Measurements from ENCODE around the gene GIPC2. TPM values are rescaled to one million over a fixed set of nuclear protein-coding genes. Genes with fewer than 3 reads are reported as not detected.
"Not testable (repeated sequence)": the region's sequence is repeated elsewhere in the genome, so short reads cannot be mapped to it uniquely, and the experiment has no call there.

Gene GIPC2
- polyA plus RNA-seq, 2 of the 4 experiments (the other 2 are of a cell fraction): 0.06 TPM; not detected in 1

- Histone ChIP-seq H3K4me3 (no peak overlapping the region), H3K4me2 (no peak overlapping the region), H3K27ac (no peak overlapping the region), H3K9me3 (no peaks in the 10 kb centered on the region), H3K4me1 (no peaks in the 10 kb centered on the region)
- ATAC-seq (no peak; a peak in 1 of 6 replicates), DNase-seq (ENCODE audit: low read depth in 1 of 2, low spot score in 1 of 2) (no peak), FAIRE-seq (no peak)
- no peak for TF ChIP-seq REST (IDR thresholded peaks at IDR 0.05)
- no peak for TF ChIP-seq EHF (CRISPR knock-in tag; IDR thresholded peaks at IDR 0.05)
- no peak for TF ChIP-seq CHD4 (IDR thresholded peaks at IDR 0.05; ENCODE audit: borderline replicate concordance)
- no peak for TF ChIP-seq MAX (IDR thresholded peaks at IDR 0.05)
- no peak for TF ChIP-seq CTCF (IDR thresholded peaks at IDR 0.05)
- TF ChIP-seq HEYL (CRISPR knock-in tag; IDR thresholded peaks at IDR 0.05): no peak
- TF ChIP-seq KDM5A (IDR thresholded peaks at IDR 0.05): no peak
- no peak for TF ChIP-seq ZFP36 (IDR thresholded peaks at IDR 0.05; ENCODE audit: borderline replicate concordance, partially characterized antibody)
- TF ChIP-seq CHD2 (IDR thresholded peaks at IDR 0.05; ENCODE audit: low read length, partially characterized antibody): no peak
- TF ChIP-seq NR3C1 (IDR thresholded peaks at IDR 0.05): no peak
- TF ChIP-seq HOXB5 (CRISPR knock-in tag; IDR thresholded peaks at IDR 0.05): no peak
- ChIA-PET POLR2A (interaction anchor here (0.7 to 1.9 kb wide), 4 partner anchors 14 to 92 kb away, joined by 3 to 11 read pairs (median 4); partner anchors contain the start of genes DNAJB4 and FUBP1), CTCF (no interaction called here)
- 95% methylated on average over 1 of the region's 1 CpG for WGBS (ENCODE audit: missing lambda C conversion rate)
Observed at GRCh38 chr1:78019024-78019423, 26.7 kb upstream of the GIPC2 start.

- DNase-seq (ENCODE audit: low read depth in 1 of 2, low spot score in 1 of 2); H3K4me1 ChIP-seq; ATAC-seq; H3K27ac ChIP-seq; H3K4me3 ChIP-seq; H3K4me2 ChIP-seq; H3K9me3 ChIP-seq; FAIRE-seq: not testable (repeated sequence)
- WGBS (ENCODE audit: missing lambda C conversion rate): 79% methylated on average over 4 of the region's 4 CpGs
- POLR2A ChIA-PET: interaction anchor here (1.3 kb wide), 1 partner anchor 42 kb away, joined by 3 read pairs; the partner anchor contains the start of gene FUBP1
- CTCF ChIA-PET: interaction anchor here (0.6 kb wide), 1 partner anchor 79 kb away, joined by 6 read pairs; no protein-coding TSS in a partner anchor
Observed at GRCh38 chr1:78021134-78021533, 24.6 kb upstream of the GIPC2 start.

- CTCF ChIA-PET: no interaction called here
- WGBS (ENCODE audit: missing lambda C conversion rate): 79% methylated on average over 4 of the region's 4 CpGs
- POLR2A ChIA-PET: no interaction called here
Observed at GRCh38 chr1:78029793-78030192, 16.0 kb upstream of the GIPC2 start.

More at GRCh38 chr1:78029793-78030192, 16.0 kb upstream of the GIPC2 start:
- H3K9me3 ChIP-seq: no peaks in the 10 kb centered on the region
- no peak overlapping the region for H3K4me3 ChIP-seq
- no peak for FAIRE-seq
- DNase-seq (ENCODE audit: low read depth in 1 of 2, low spot score in 1 of 2): no peak
- no peak for TF ChIP-seq HES2 (IDR thresholded peaks at IDR 0.05)
- TF ChIP-seq CHD4 (IDR thresholded peaks at IDR 0.05; ENCODE audit: borderline replicate concordance): no peak
- TF ChIP-seq PBX3 (IDR thresholded peaks at IDR 0.05): no peak
- TF ChIP-seq JUNB (IDR thresholded peaks at IDR 0.05): no peak
- no peak for TF ChIP-seq MYC (IDR thresholded peaks at IDR 0.05; ENCODE audit: borderline replicate concordance, low read length)
- no peak for TF ChIP-seq EHF (CRISPR knock-in tag; IDR thresholded peaks at IDR 0.05)
- no peak for TF ChIP-seq E2F6 (IDR thresholded peaks at IDR 0.05; ENCODE audit: borderline replicate concordance, low read depth)
- TF ChIP-seq POLR2AphosphoS2 (conservative IDR thresholded peaks at IDR 0.05; ENCODE audit: low read length): no peak
- no peak for TF ChIP-seq RAD21 (conservative IDR thresholded peaks at IDR 0.05 in 1 of 2, IDR thresholded peaks at IDR 0.05 in 1 of 2)
- TF ChIP-seq RCOR1 (IDR thresholded peaks at IDR 0.05; ENCODE audit: low read depth, low read length): no peak
- TF ChIP-seq TP53 (CRISPR knock-in tag; IDR thresholded peaks at IDR 0.05): no peak
- TF ChIP-seq ZC3H11A (IDR thresholded peaks at IDR 0.05): no peak
- TF ChIP-seq HOXB5 (CRISPR knock-in tag; IDR thresholded peaks at IDR 0.05): no peak
- TF ChIP-seq EP300 (IDR thresholded peaks at IDR 0.05): no peak
- no peak overlapping the region for H3K27ac ChIP-seq
- H3K4me2 ChIP-seq: no peak overlapping the region
- H3K4me1 ChIP-seq: no peaks in the 10 kb centered on the region
- no peak for ATAC-seq
